SIG-M5 treated with dmso at 0.1 percent for 504 hours (cell line): Measurements from ENCODE around the gene COL4A2.

ENCODE experiments used
- DNase-seq: peaks from one replicate; lab custom pipeline; 2025; ENCODE audit not compliant: unreplicated experiment; lab: John Stamatoyannopoulos, UW

The COL4A2 gene

DNA sequence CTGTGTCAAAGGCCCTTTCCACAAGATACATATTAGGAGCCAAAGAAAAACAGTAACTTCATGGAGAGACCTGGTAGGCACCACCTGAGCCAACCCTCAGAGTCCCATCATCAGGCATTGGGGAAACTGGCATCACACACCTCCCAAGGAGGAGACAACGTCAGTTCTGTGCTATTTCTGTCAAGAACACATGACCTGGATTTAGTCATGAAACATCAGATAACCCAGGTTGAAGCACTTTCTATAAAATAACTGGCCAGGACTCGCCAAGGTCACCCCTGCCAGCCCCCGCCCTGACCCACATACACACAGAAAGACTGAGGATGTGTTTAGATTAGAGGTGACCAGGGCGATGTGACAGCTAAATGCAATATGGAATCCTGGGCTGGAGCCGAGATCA lies 35.8 kb upstream of the COL4A2 start:
- no peak for DNase-seq

- DNase-seq, result no peak
Measured at GRCh38 chr13:110272227-110272626, 34.9 kb upstream of the COL4A2 start.

- no peak for DNase-seq
Measured at GRCh38 chr13:110272651-110273050, 34.4 kb upstream of the COL4A2 start.

- DNase-seq, result no peak
Measured at GRCh38 chr13:110273254-110273653, 33.8 kb upstream of the COL4A2 start.

DNA sequence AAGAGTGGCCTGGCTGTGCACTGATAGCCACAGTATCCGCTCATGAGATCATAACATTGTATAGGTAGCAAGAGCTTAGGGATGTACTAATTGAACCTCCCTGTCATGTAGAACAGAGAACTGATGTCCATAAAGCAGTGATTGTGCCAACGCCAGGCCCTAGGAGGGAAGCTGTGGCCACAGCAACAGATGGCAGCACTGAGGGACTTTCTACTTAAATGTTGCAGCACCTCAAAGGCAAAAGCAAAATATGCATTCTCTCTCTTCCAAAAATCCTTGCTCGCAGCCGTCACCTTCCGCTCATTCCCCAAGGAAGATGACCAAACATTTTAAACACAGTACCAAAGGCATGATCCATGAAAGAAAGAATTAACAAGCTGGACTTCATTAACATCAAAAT lies 32.4 kb upstream of the COL4A2 start:
- peak; percentile 4 for DNase-seq

DNA sequence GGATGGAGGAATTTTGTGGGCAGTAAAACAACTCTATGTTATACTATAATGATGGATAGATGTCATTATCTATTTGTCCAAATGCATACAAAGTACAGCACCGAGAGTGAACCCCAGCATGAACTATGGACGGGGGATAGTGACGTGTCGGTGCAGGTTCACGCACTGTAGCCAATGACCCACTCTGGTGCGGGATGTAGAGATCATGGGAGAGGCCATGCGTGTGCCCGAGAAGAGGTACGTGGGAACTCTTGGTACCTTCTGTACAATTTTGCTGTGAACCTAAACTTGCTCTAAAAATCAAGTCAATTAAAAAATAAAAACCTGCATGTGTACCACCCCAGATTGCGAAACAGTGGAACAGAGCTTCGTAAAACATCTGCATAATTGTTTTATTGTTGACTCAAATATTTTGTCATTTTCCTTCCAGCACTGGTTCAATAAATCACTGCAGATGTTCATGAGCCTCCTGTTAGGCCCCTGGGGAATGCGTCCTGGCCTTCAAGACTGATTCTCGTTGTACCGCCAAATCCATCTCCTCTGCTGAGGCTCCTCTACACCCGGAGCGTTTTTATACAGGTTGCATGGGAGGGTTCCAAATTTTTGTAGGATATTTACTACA lies 31.0 kb upstream of the COL4A2 start:
- DNase-seq, result no peak

- no peak for DNase-seq
Measured at GRCh38 chr13:110276553-110276950, 30.5 kb upstream of the COL4A2 start.

DNA sequence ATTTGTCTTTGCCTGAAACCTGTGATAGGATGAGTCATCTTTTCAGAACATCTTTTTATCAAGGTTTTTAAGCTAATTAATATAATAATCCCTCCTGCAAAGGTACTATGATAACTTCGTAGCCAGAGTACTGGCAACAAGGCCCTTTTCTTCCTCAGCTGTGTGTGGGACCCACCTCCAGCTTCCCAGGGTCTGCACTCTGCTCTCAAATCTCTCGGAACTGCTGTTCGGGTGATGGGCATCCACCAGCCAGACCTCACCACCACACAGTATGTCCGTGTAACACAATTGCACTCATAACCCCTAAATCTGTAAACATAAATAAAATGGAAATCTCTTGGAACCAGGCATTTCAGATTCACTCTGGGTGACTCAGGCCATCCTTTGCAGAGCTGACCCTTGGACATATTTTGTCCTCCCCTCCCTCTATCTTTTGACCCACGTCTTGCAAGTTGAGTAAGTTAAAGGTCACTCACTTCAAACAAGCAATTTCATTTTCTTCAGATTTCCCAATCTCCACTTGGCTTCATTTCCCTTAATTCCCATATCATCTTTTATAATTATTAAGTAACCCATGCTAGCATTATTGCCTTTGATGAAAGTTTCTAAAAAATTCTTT lies 29.6 kb upstream of the COL4A2 start:
- no peak for DNase-seq

DNA sequence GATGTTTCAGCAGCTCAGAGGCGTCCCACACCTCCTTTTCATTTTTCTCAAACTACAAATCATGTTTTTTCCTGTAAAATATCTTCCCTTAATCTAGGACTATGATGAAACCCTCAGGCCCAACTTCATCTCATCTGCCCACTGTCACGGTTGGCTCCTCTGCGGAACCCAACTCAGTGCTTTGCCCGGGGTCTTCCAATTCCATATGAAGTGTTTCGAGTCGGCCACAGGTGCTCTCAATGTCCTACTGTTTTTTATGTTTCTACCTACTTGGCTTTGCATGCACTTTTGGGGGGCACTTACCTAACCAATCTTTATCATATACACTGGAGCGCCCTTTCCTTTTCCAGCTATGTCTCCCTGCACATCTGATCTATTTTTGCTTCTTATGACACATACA lies 28.2 kb upstream of the COL4A2 start:
- no peak for DNase-seq

- DNase-seq, result no peak
Measured at GRCh38 chr13:110279684-110280083, 27.4 kb upstream of the COL4A2 start.

DNA sequence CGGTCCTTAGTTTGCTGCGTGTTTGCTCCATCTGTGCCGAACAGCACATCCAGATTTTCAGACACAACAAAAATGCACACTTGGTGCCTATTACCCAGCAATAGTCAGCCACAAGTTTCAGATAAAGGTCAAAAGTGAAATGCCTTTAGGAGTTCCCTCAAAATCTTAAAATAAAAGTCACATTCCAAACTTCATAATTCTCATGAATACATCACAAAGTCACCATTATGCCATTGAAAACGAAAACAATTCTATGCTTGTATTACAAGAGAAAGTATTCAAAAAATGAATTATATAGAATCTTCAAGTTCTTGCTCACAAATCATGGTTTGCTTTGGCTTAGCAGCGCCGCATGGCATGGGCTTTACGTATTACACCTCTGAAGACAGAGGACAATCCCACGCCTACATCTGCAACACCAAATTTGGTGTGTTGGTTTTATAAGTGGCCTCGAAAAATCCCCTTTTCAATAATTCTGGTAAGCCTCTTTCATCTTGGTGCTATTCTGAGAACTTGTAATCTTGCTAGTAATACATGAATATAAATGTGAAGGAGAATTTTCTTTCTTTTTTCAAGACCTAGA lies 26.8 kb upstream of the COL4A2 start:
- no peak for DNase-seq

DNA sequence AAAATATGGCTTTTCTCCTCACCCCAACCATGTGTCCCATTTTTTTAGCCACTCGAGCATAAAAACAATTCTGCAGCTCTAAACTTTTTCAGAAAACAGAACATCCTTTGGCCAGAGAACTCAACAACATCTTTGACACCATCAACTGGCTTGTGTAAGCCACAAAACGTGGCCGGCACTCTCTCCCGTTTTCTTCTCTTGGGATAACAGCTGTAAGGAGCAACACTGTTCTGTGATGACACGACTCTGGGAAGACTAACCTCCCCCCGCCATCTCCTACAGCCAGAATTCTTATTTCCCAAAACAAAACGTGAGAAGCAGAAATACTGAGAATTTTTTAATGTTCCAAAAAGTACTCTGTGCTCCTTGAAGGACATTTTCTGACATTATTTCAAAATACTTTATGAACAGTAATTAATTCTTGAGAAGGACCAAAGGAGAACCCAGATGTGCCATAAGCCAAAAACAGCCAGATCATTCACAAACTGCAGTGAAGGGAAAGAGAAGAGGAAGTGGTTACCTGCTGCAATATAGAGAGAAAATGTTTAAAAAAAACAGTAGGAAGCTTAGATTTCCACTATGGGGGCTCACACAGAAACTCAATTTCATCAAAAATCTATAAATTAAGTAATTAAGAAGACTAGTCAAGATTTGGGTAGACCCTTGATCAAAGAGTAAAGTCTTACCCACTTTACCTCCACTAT lies 25.9 kb upstream of the COL4A2 start:
- peak; percentile 54 for DNase-seq

GRCh38 chr13:110281736-110282135 lies 25.3 kb upstream of the COL4A2 start:
- DNase-seq, result no peak

DNA sequence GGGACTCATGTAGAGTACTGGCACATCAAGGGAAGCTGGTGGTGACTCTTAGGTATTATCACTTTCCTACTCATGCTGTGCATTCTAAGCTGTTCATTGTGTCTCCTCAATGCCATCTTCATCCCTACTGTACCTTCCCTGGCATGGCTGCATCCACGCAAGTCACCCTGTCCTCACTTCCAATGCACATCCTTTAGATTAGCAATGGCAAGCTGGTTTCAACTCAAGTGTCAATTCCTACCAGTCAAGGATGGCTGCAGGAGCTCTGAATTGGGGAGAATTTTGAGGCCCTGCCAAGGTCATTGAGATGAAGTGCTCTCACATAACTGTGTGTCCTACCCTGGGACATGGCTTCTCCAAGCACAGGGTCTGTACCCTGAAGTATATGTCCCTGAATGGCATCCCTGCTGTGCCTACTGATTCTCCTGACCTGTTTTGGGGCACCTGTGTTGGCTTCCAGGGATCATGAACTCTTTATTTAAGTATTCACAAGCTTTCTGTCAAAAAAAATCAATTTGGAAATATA lies 24.7 kb upstream of the COL4A2 start:
- DNase-seq, result no peak

DNA sequence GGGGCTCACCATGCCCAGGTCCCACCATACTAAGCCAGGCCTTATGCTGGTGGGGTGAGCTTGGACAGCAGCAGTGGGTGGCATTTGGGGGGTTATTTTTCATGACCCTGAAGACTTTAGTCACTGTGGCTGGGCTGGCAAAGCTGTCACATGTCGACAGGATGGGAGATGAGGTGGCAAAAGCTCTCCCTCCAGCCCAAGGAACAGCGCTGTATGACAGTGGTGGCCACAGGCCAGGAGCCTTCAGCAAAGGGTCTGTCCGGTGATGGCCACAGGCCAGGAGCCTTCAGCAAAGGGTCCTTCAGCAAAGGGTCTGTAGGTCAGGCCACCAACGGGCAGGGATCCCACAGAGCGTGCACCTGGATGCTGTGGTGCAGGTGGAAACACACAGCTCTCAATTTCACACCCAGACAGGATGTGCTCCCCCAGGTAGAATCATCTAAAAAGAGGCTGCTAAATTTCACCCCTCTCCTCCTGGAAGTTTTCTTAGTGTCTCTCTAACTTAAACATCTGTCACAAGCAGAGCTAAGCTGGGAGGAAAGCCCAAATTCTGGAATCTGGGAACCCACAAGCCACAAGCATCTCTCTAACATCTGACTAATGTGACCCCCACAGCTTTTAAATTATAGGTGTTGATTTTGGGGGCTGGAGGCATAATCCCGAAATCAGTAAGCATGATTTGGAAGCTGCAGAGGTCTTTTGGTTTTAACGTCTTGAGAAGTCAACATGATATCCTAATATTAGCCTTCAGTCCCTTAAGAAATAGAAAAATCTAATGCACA lies 23.2 kb upstream of the COL4A2 start:
- DNase-seq, result no peak

GRCh38 chr13:110284779-110285484 lies 22.2 kb upstream of the COL4A2 start:
- DNase-seq, result no peak

- DNase-seq, result no peak
Measured at GRCh38 chr13:110285991-110286832, 20.9 kb upstream of the COL4A2 start.

DNA sequence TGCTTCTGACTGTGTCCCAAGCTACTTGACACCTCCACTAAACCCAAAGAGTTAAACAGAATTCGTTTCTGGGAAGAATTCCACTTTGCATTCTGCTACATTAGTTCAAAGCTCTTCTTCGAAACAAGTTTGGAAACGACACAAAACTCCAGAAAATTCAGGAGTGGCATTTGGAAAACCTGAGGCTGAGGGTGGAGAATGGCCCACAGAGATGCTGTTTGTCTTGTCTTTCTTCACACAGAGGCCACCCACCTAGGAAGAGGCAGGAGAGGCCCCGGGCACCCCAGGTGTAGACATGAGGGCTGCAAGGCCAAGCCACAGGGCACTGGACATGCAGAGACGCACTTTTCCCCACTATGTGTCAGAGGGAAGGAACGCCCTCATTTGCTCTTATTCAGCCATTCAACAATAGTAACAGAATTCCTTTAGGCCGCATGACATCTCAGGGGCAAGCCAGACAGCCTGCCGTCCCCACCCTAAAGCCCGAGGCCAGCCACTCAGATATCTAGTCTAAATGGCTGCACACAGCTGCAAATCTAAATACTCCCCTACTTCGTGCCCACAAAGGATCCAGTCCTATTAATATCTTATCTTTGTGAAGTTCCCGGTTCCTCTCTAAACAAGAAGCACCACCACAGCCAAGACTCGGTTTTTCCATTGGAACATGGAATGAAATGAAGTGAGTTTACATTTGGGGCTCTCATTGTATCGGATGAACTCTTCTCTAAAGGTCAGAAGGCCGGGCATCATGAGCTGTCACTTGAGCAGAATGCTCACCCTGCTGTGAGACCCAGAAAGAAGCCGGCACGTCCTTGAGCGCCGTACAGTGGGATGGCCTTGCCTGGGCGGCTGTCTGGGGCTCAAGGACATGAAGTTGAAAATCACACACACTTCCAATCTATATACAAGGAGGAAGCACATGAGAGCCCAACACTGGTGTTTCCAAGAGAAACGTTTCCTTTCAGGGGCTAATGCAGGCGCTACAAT lies 20.0 kb upstream of the COL4A2 start:
- no peak for DNase-seq
